NCI-H146 (cell line): ENCODE results near the gene ABCC10.
"Not testable (repeated sequence)": the region's sequence is repeated elsewhere in the genome, so short reads cannot be mapped to it uniquely, and the experiment has no call there.

Experiments used
- DNase-seq: peaks from one replicate; lab custom pipeline; 2025; lab: John Stamatoyannopoulos, UW

ABCC10 gene

GRCh38 chr6:43412541-43412940 is 14.8 kb upstream of the ABCC10 start:
- DNase-seq: no peak

- DNase-seq: no peak
Measured at GRCh38 chr6:43413002-43413401, 14.3 kb upstream of the ABCC10 start.

GRCh38 chr6:43415275-43415674 is 12.1 kb upstream of the ABCC10 start:
- not testable (repeated sequence) for DNase-seq

GRCh38 chr6:43416935-43417334 is 10.4 kb upstream of the ABCC10 start:
- DNase-seq: no peak

GRCh38 chr6:43420012-43420709 is 7.2 kb upstream of the ABCC10 start:
- DNase-seq: no peak

- DNase-seq: no peak
Measured at GRCh38 chr6:43421831-43422230, 5.5 kb upstream of the ABCC10 start.

- DNase-seq: not testable (repeated sequence)
Measured at GRCh38 chr6:43425083-43425482, 2.3 kb upstream of the ABCC10 start.

- no peak for DNase-seq
Measured at GRCh38 chr6:43426928-43427405, 374 bp upstream of the ABCC10 start.

GRCh38 chr6:43428112-43428570 is 800 bp downstream of the ABCC10 start:
- peak; percentile 81 for DNase-seq

GRCh38 chr6:43428874-43429273 is 1.5 kb downstream of the ABCC10 start:
- no peak for DNase-seq

GRCh38 chr6:43432009-43432945 is 4.9 kb downstream of the ABCC10 start:
- DNase-seq: no peak

- DNase-seq: no peak
Measured at GRCh38 chr6:43433148-43433547, 5.8 kb downstream of the ABCC10 start.

- DNase-seq: no peak
Measured at GRCh38 chr6:43434001-43434840, 6.9 kb downstream of the ABCC10 start.

- DNase-seq: no peak
Measured at GRCh38 chr6:43434943-43435342, 7.6 kb downstream of the ABCC10 start.

- no peak for DNase-seq
Measured at GRCh38 chr6:43435682-43436437, 8.5 kb downstream of the ABCC10 start.

GRCh38 chr6:43436577-43437282 is 9.4 kb downstream of the ABCC10 start:
- peak; percentile 20 for DNase-seq

- no peak for DNase-seq
Measured at GRCh38 chr6:43437700-43438099, 10.4 kb downstream of the ABCC10 start.

- no peak for DNase-seq
Measured at GRCh38 chr6:43442935-43443334, 15.6 kb downstream of the ABCC10 start.

GRCh38 chr6:43444036-43444435 is 16.7 kb downstream of the ABCC10 start:
- DNase-seq: no peak

- DNase-seq: no peak
Measured at GRCh38 chr6:43444582-43444981, 17.2 kb downstream of the ABCC10 start.

- DNase-seq: no peak
Measured at GRCh38 chr6:43445576-43445975, 18.2 kb downstream of the ABCC10 start.
